CD14-positive monocyte (primary cell): ENCODE results near the gene DPF3. TPM values are rescaled to one million over a fixed set of nuclear protein-coding genes. Genes with fewer than 3 reads are reported as not detected.

Experiments used
- DNase-seq, 3 donors: peaks; one replicate each; pipeline ENCODE4 v3.0.0-alpha.2; 2011 to 2022
- H2AFZ ChIP-seq: 2 replicates; pipeline ENCODE4 v1.6.0; 2012; ENCODE audit warnings: mild to moderate bottlenecking, low read depth, low read length, inconsistent platforms; ENCODE audit not compliant: insufficient read depth, poor library complexity, severe bottlenecking
- H3K27ac ChIP-seq, 2 donors: 1 replicate in 1 of 2; 2 replicates in 1 of 2; pipeline ENCODE4 v1.5.1; 2012 to 2013; ENCODE audit warnings: low read length in 2 of 2, control low read depth in 1 of 2, inconsistent platforms in 1 of 2, low read depth in 1 of 2, mild to moderate bottlenecking in 1 of 2
- H3K27me3 ChIP-seq, 2 donors: one replicate each; pipeline versions ENCODE4 v1.6.0 to v1.6.1; 2011 to 2013; ENCODE audit warnings: low read length in 2 of 2; ENCODE audit not compliant: control insufficient read depth in 2 of 2, insufficient read depth in 2 of 2
- H3K36me3 ChIP-seq, 2 donors: replicated peaks in 1 of 2; 1 replicate in 1 of 2; 2 replicates in 1 of 2; pipeline versions ENCODE4 v1.5.1 to v1.6.1; 2012 to 2013; ENCODE audit warnings: low read length in 2 of 2, control low read depth in 1 of 2, inconsistent platforms in 1 of 2, mild to moderate bottlenecking in 1 of 2; ENCODE audit not compliant: insufficient read depth in 2 of 2, control insufficient read depth in 1 of 2
- H3K4me1 ChIP-seq, 2 donors: 1 replicate in 1 of 2; 2 replicates in 1 of 2; pipeline versions ENCODE4 v1.5.1 to v1.6.1; 2012 to 2013; ENCODE audit warnings: low read length in 2 of 2, control low read depth in 1 of 2, inconsistent platforms in 1 of 2, mild to moderate bottlenecking in 1 of 2, moderate library complexity in 1 of 2; ENCODE audit not compliant: insufficient read depth in 2 of 2, control insufficient read depth in 1 of 2
- H3K4me2 ChIP-seq: replicated peaks from 2 replicates; pipeline ENCODE3; 2012; ENCODE audit warnings: low read length, moderate library complexity, mild to moderate bottlenecking; ENCODE audit not compliant: poor library complexity, severe bottlenecking; ENCODE audit errors: extremely low read depth
- H3K4me3 ChIP-seq, 3 experiments: fragments of 200-600 bp in 1 of 3; sonication (generic) in 1 of 3; replicated peaks in 1 of 3; 1 replicate in 2 of 3; 2 replicates in 1 of 3; pipeline ENCODE4 v1.5.1; 2011 to 2013; ENCODE audit warnings: low read length in 3 of 3, mild to moderate bottlenecking in 3 of 3, control low read depth in 2 of 3, low read depth in 2 of 3, inconsistent platforms in 1 of 3, moderate library complexity in 1 of 3
- H3K79me2 ChIP-seq: 2 replicates; pipeline ENCODE4 v1.6.0; 2012; ENCODE audit warnings: mild to moderate bottlenecking, control low read depth, inconsistent platforms, low read length, moderate library complexity; ENCODE audit not compliant: insufficient read depth
- H3K9ac ChIP-seq: 2 replicates; pipeline ENCODE4 v1.6.0; 2017; ENCODE audit warnings: low read length, mild to moderate bottlenecking; ENCODE audit not compliant: insufficient read depth, poor library complexity, severe bottlenecking
- H3K9me3 ChIP-seq, 2 donors: replicated peaks in 1 of 2; 1 replicate in 1 of 2; 2 replicates in 1 of 2; pipeline versions ENCODE4 v1.5.1 to v1.6.1; 2012 to 2013; ENCODE audit warnings: low read length in 2 of 2, control low read depth in 1 of 2; ENCODE audit not compliant: control insufficient read depth in 1 of 2, insufficient read depth in 1 of 2
- H4K20me1 ChIP-seq: 2 replicates; pipeline ENCODE4 v1.6.0; 2012; ENCODE audit warnings: mild to moderate bottlenecking, low read length, control low read depth, moderate library complexity; ENCODE audit not compliant: insufficient read depth
- H3K27ac Mint-ChIP-seq, 7 donors: one replicate each; pipeline ENCODE4 v1.8.0; 2020; ENCODE audit warnings: mild to moderate bottlenecking in 7 of 7, mixed read lengths in 7 of 7, moderate library complexity in 6 of 7, inconsistent platforms in 2 of 7
- H3K27me3 Mint-ChIP-seq, 3 donors: one replicate each; pipeline ENCODE4 v1.8.0; 2021 to 2022; ENCODE audit warnings: low read depth in 3 of 3, mild to moderate bottlenecking in 3 of 3, mixed read lengths in 3 of 3, moderate library complexity in 3 of 3, inconsistent platforms in 1 of 3
- H3K36me3 Mint-ChIP-seq, 2 donors: one replicate each; pipeline ENCODE4 v1.8.0; 2020; ENCODE audit warnings: mixed read lengths in 2 of 2, inconsistent platforms in 1 of 2, mild to moderate bottlenecking in 1 of 2
- H3K4me1 Mint-ChIP-seq: one replicate; pipeline ENCODE4 v1.8.0; 2020; ENCODE audit warnings: mild to moderate bottlenecking, mixed read lengths
- H3K4me3 Mint-ChIP-seq, 2 donors: one replicate each; pipeline ENCODE4 v1.8.0; 2020; ENCODE audit warnings: mild to moderate bottlenecking in 2 of 2, mixed read lengths in 2 of 2, moderate library complexity in 1 of 2
- H3K9me3 Mint-ChIP-seq, 7 donors: one replicate each; pipeline ENCODE4 v1.8.0; 2020 to 2022; ENCODE audit warnings: mixed read lengths in 7 of 7, mild to moderate bottlenecking in 6 of 7, moderate library complexity in 6 of 7, inconsistent platforms in 2 of 7
- WGBS: methylation state at CpG from one replicate; pipeline ENCODE4 v1.1.5; 2013; ENCODE audit warnings: missing lambda C conversion rate; ENCODE audit not compliant: insufficient coverage; 5-methylcytosine and 5-hydroxymethylcytosine counted together
- intact Hi-C, 2 donors: fragments of 100-400 bp; cut with micrococcal nuclease; formaldehyde crosslinking; loops; one replicate each; pipeline versions ENCODE4 v1.15.0 to v1.15.1; 2023
- polyA plus RNA-seq, 3 donors: library from polyadenylated mRNA; depleted of rRNA in 1 of 3; unstranded in 2 of 3; stranded (reverse) in 1 of 3; fragments of 300-500 nt in 2 of 3; fragments of >200 nt in 1 of 3; fragmentation: Illumina TruSeq in 2 of 3; gene quantifications; 1 replicate in 2 of 3; 2 replicates in 1 of 3; pipeline ENCODE4 v1.2.3, GENCODE V29; 2012 to 2021
- TF ChIP-seq, protein P1 (sequence below): fragments of 200-600 bp; IDR thresholded peaks from one replicate; pipeline ENCODE4 v1.8.0; 2022; ENCODE audit warnings: antibody characterized with exemption, mild to moderate bottlenecking

DPF3 gene
- polyA plus RNA-seq, 3 donors: 0.33 to 0.39 TPM; not detected in 1

DNA sequence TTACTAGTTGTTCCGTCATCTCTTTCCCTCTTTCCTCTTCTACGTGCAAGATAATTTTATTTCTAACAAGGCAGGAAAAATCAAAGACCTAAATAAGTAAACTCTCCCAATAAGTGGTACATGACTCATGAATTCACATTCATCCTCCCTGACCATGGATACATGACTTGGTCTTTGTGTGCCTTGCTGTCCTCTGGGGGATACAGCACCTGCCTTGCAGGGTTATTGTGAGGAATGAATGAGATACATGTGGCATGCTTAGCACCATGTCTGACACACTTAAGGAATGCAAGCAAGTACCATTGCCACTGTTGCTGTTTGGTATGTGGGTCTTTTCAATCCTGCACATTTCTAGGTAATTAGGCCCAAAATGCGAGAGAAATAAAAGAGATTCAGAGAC lies 208.4 kb downstream of the DPF3 start:
- H4K20me1 ChIP-seq: no peaks in the 10 kb centered on the region
- intact Hi-C loops: no loop called here
- Mint-ChIP-seq H3K27me3 (peaks cover 4 to 8% (median 5%) of the 10 kb centered on the region in 3 donors), H3K4me1 (no peaks in the 10 kb centered on the region), H3K4me3 (no peak overlapping the region), H3K9me3 (peaks cover 0 to 3% (median 2%) of the 10 kb centered on the region in 7 donors), H3K27ac (no peak overlapping the region), H3K36me3 (no peaks in the 10 kb centered on the region)
- no peaks in the 10 kb centered on the region for H3K79me2 ChIP-seq
- H3K4me3 ChIP-seq: no peak overlapping the region
- H2AFZ ChIP-seq: no peak overlapping the region
- no peaks in the 10 kb centered on the region for H3K4me1 ChIP-seq
- no peak for DNase-seq
- no peaks in the 10 kb centered on the region for H3K27me3 ChIP-seq
- TF ChIP-seq, protein P1, sequence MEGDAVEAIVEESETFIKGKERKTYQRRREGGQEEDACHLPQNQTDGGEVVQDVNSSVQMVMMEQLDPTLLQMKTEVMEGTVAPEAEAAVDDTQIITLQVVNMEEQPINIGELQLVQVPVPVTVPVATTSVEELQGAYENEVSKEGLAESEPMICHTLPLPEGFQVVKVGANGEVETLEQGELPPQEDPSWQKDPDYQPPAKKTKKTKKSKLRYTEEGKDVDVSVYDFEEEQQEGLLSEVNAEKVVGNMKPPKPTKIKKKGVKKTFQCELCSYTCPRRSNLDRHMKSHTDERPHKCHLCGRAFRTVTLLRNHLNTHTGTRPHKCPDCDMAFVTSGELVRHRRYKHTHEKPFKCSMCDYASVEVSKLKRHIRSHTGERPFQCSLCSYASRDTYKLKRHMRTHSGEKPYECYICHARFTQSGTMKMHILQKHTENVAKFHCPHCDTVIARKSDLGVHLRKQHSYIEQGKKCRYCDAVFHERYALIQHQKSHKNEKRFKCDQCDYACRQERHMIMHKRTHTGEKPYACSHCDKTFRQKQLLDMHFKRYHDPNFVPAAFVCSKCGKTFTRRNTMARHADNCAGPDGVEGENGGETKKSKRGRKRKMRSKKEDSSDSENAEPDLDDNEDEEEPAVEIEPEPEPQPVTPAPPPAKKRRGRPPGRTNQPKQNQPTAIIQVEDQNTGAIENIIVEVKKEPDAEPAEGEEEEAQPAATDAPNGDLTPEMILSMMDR: no peak
- H3K27ac ChIP-seq: no peak overlapping the region
- no peak overlapping the region for H3K4me2 ChIP-seq
- H3K9ac ChIP-seq: no peak overlapping the region
- H3K9me3 ChIP-seq: no peaks in the 10 kb centered on the region
- H3K36me3 ChIP-seq: no peaks in the 10 kb centered on the region
- 89% methylated on average over 1 of the region's 3 CpGs for WGBS

DNA sequence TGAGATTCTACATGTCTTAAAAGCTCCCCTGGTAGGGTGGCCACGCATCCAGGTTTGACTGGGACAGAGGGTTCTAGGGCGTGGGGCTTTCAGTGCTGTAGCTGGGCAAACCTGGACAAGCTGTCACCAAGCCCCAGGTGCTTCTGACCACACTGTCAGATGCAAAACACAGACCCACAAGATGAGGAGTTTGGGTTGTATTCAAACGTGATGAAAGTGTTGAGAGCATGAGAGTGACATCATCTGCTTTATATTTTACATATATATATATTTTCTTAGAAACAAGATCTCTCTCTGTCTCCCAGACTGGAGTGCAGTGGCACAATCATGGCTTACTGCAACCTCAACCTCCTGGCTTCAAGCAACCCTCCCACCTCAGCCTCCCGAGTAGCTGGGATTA lies 210.1 kb downstream of the DPF3 start:
- Mint-ChIP-seq H3K27ac (no peak overlapping the region), H3K27me3 (peaks cover 4 to 11% (median 8%) of the 10 kb centered on the region in 3 donors), H3K4me3 (no peak overlapping the region), H3K9me3 (peaks cover 0 to 3% (median 2%) of the 10 kb centered on the region in 7 donors), H3K4me1 (no peaks in the 10 kb centered on the region), H3K36me3 (no peaks in the 10 kb centered on the region)
- no peak overlapping the region for H3K9ac ChIP-seq
- H3K27me3 ChIP-seq: no peaks in the 10 kb centered on the region
- H3K4me1 ChIP-seq: no peaks in the 10 kb centered on the region
- no peak overlapping the region for H2AFZ ChIP-seq
- H3K27ac ChIP-seq: no peak overlapping the region
- no peaks in the 10 kb centered on the region for H4K20me1 ChIP-seq
- TF ChIP-seq, protein P1: no peak
- no peaks in the 10 kb centered on the region for H3K36me3 ChIP-seq
- WGBS: 100% methylated on average over 1 of the region's 4 CpGs
- no peak for DNase-seq
- H3K9me3 ChIP-seq: no peaks in the 10 kb centered on the region
- H3K4me3 ChIP-seq: no peak overlapping the region
- H3K79me2 ChIP-seq: no peaks in the 10 kb centered on the region
- intact Hi-C loops: no loop called here
- H3K4me2 ChIP-seq: no peak overlapping the region
